BJ (cell line): ENCODE results near the gene INSRR. TPM values are rescaled to one million over a fixed set of nuclear protein-coding genes. Genes with fewer than 3 reads are reported as not detected.

Experiments used
- CTCF ChIA-PET: fragments of 350-600 bp; formaldehyde crosslinking; extraction: SDS; loops from one replicate; lab custom pipeline; 2021; ENCODE audit warnings: antibody characterized with exemption, inconsistent platforms; lab: Yijun Ruan, JAX
- POLR2A ChIA-PET: fragments of 300-600 bp; sonication (Branson Sonifier 250); formaldehyde crosslinking; extraction: SDS; loops from one replicate; lab custom pipeline; 2021; ENCODE audit warnings: antibody characterized with exemption; lab: Charles Lee
- DNase-seq: peaks from one replicate; pipeline ENCODE4 v3.0.0-alpha.2; 2011; ENCODE audit warnings: low read depth
- H3K27me3 ChIP-seq: 2 replicates; pipeline ENCODE4 v1.6.0; 2011; ENCODE audit warnings: low read length; ENCODE audit not compliant: control insufficient read depth, insufficient read depth
- H3K36me3 ChIP-seq: 2 replicates; pipeline ENCODE4 v1.5.1; 2011; ENCODE audit warnings: low read length; ENCODE audit not compliant: control insufficient read depth, insufficient read depth
- H3K4me3 ChIP-seq: 2 replicates; pipeline ENCODE4 v1.5.1; 2011; ENCODE audit warnings: low read depth, mild to moderate bottlenecking, control low read depth, low read length
- polyA plus RNA-seq: library from polyadenylated mRNA; depleted of rRNA; stranded (reverse); fragments of >200 nt; gene quantifications from 2 replicates; pipeline ENCODE4 v1.2.3, GENCODE V29; 2011
- TF ChIP-seq, protein P1 (sequence below): IDR thresholded peaks from 2 replicates; pipeline ENCODE4 v1.5.1; 2011; ENCODE audit warnings: low read depth, mild to moderate bottlenecking, control low read depth, inconsistent platforms, low read length, moderate library complexity; ENCODE audit not compliant: insufficient read depth

The INSRR gene
- polyA plus RNA-seq, 1 experiment, result not detected

DNA sequence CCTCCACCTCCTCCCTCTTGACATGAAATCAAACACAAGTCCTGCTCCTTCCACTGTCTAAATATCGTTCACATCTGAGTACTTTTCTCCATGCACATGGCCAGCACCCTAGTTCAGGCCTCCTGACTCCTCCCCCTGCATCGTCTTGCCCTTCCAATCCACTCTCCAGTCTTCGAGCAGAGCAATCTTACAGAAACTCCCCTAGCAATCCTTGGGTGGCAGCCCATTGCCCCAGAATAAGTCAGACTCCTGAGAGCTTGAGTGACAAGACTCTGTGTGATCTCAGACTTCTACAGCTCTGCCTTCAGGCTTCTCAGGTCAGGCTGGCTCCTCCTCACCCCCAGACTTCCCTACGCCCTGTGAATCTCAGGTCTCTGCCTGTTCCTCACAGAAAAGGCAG, 47.7 kb downstream of the INSRR start:
- H3K27me3 ChIP-seq, result no peaks in the 10 kb centered on the region; the same call in 1 of the 2 replicates
- H3K4me3 ChIP-seq, result no peak overlapping the region
- TF ChIP-seq, protein P1, sequence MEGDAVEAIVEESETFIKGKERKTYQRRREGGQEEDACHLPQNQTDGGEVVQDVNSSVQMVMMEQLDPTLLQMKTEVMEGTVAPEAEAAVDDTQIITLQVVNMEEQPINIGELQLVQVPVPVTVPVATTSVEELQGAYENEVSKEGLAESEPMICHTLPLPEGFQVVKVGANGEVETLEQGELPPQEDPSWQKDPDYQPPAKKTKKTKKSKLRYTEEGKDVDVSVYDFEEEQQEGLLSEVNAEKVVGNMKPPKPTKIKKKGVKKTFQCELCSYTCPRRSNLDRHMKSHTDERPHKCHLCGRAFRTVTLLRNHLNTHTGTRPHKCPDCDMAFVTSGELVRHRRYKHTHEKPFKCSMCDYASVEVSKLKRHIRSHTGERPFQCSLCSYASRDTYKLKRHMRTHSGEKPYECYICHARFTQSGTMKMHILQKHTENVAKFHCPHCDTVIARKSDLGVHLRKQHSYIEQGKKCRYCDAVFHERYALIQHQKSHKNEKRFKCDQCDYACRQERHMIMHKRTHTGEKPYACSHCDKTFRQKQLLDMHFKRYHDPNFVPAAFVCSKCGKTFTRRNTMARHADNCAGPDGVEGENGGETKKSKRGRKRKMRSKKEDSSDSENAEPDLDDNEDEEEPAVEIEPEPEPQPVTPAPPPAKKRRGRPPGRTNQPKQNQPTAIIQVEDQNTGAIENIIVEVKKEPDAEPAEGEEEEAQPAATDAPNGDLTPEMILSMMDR, result no peak
- H3K36me3 ChIP-seq, result no peaks in the 10 kb centered on the region
- POLR2A ChIA-PET, result no interaction called here
- CTCF ChIA-PET, result interaction anchor here (1.2 to 6.2 kb wide), 4 partner anchors 9 to 50 kb away, joined by 3 to 30 read pairs (median 6); partner anchors contain the start of genes INSRR and NTRK1
- DNase-seq, result no peak

DNA sequence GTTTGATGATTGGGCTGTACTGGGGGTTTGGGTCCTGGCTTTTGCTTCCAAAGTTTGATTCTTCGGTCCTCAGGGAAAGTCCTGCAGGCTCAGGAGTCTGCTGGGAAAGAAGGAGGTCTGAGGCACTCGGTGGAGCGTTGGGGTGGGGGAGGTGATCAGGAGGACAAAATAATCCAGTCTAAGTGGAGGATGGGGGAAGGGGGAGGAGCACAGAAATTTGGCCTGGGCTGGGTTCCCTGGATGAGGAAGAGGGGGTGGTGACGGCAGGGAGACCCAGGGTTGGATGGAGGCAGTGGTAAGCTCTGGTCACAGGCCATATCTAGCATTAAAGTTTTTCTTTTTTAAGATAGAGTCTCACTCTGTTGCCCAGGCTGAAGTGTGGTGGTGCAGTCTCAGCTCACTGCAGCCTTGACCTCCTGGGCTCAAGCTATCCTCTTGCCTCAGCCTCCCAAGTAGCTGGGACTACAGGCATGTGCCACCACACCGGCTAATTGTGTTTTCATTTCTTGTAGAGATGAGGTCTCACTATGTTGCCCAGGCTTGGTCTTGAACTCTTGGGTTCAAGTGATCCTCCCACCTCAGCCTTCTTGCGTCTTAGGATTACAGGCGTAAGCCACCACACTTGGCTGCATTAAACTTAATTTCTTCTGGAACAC, 49.1 kb downstream of the INSRR start:
- Histone ChIP-seq H3K4me3 (no peak overlapping the region), H3K27me3 (no peaks in the 10 kb centered on the region; the same call in 1 of the 2 replicates), H3K36me3 (no peaks in the 10 kb centered on the region)
- DNase-seq, result no peak
- POLR2A ChIA-PET, result no interaction called here
- TF ChIP-seq, protein P1, result no peak
- CTCF ChIA-PET, result interaction anchor here (1.0 to 6.2 kb wide), 5 partner anchors 12 to 120 kb away, joined by 4 to 30 read pairs (median 6); partner anchors contain the start of genes INSRR and NTRK1

DNA sequence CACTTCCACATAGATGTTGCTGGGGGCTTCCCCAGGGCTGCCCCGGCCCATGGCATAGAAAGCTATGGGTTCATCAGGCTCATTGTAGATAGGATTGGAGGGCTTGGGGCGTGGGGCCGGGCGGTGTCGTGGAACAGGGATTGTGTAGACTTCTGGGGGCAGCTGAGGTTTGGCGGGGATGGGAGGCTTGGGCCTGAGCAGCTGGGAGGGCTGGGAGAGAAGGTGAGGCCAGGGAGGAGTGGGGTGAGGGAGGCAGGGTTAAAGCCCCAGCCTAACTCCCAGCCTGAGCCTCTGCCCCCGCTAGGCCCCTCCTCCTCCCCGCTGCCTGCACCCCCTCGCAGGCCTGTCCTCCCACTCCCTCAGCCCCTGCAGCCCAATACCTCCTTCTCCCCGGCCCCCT, 49.6 kb downstream of the INSRR start:
- Histone ChIP-seq H3K4me3 (no peak overlapping the region), H3K36me3 (no peaks in the 10 kb centered on the region), H3K27me3 (no peaks in the 10 kb centered on the region; the same call in 1 of the 2 replicates)
- no peak for DNase-seq
- ChIA-PET POLR2A (no interaction called here), CTCF (interaction anchor here (0.9 to 2.1 kb wide), 2 partner anchors 28 to 30 kb away, joined by 3 to 10 read pairs; no protein-coding TSS in a partner anchor)
- TF ChIP-seq, protein P1, result no peak

DNA sequence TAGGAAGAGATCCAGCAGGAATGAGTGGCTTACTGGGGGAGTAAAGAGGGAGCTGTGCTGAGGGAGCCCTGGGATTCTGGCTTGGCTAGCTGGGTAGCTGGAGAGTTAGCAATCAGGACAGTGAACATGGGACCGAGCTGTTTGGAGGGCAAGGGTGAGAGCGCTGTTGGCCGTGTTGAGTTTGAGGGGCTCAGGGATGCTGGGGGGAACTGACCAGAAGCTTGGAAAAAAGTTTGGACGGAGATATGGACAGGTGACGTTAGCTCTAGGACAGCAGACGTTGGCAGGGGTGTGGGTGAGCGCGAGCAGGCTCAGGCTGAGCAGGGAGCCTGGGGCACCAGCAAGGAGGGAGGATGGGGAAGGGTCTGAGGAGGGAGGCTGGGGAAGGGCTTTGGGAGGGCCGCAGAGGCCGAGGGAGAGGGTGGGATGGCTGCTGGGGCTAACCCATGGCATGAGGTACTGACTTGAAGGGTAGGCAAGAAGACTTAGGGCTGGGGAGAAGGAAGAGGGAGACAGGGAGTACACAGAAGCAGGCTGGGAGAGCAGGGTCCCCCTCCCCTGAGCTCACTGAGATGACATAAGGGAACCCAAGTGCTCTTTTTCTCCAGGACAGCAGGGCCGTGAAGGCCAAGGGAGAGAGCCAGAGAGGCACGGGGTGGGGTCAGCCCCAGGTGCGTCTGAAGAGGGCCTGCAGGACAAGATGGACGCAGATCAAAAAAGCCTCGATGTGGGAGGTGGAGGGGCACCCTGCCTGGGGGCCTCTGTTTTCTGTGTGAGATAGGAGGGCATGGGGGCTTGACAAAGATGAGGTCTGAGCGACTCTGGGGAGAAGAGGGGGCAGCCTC, 50.5 kb downstream of the INSRR start:
- no peak overlapping the region for H3K4me3 ChIP-seq
- POLR2A ChIA-PET, result no interaction called here
- TF ChIP-seq, protein P1, result no peak
- DNase-seq, result no peak
- CTCF ChIA-PET, result interaction anchor here (0.9 to 5.1 kb wide), 6 partner anchors 9 to 82 kb away, joined by 3 to 37 read pairs (median 6); partner anchors contain the start of genes INSRR and NTRK1
- no peaks in the 10 kb centered on the region for H3K36me3 ChIP-seq
- H3K27me3 ChIP-seq, result no peaks in the 10 kb centered on the region; the same call in 1 of the 2 replicates

DNA sequence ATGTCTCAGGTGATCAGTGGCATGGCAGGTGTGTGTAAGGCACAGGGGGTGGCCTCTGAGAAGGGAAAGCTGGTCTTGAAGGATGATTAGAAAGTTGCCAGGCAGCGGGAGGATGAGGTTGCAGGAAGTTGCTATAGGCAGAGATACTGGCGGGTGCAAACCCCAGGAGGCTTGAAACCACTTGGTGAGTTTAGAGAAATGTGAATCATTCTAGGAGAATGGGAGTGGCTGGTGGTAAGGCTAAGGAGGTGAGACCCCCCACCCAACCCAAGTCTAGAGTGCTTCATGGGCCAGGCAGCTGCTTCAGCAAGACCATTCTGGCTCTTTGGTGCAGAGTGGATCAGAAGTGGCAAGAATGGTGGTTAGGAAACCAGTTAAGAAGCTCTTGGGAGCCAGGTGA, 51.3 kb downstream of the INSRR start:
- Histone ChIP-seq H3K4me3 (no peak overlapping the region), H3K36me3 (no peaks in the 10 kb centered on the region), H3K27me3 (no peaks in the 10 kb centered on the region; the same call in 1 of the 2 replicates)
- TF ChIP-seq, protein P1, result no peak
- DNase-seq, result no peak
- POLR2A ChIA-PET, result no interaction called here
- CTCF ChIA-PET, result interaction anchor here (1.0 to 5.1 kb wide), 5 partner anchors 9 to 83 kb away, joined by 4 to 37 read pairs (median 7); partner anchors contain the start of genes INSRR and NTRK1
